H1 (cell line): ENCODE data around the gene PTBP3. TPM values are rescaled to one million over a fixed set of nuclear protein-coding genes. Genes with fewer than 3 reads are reported as not detected.
A peak's percentile ranks its signal among the peaks of the same experiment; 100 is the strongest.

Experiments
- CTCF ChIA-PET: fragments of 300-600 bp; sonication (Branson Sonifier 250); formaldehyde crosslinking; loops from one replicate; lab custom pipeline; 2021; ENCODE audit not compliant: partially characterized antibody; lab: Charles Lee
- POLR2A ChIA-PET: fragments of 300-600 bp; sonication (Branson Sonifier 250); formaldehyde crosslinking; loops from one replicate; lab custom pipeline; 2021; ENCODE audit warnings: inconsistent platforms; ENCODE audit not compliant: partially characterized antibody; lab: Charles Lee
- DNase-seq, 2 experiments: peaks; one replicate each; pipeline versions ENCODE4 v3.0.0 to v3.0.0-alpha.2; 2010 to 2022; ENCODE audit warnings: low spot score in 2 of 2, low read depth in 1 of 2, mixed read lengths in 1 of 2
- FAIRE-seq: peaks from 2 replicates; lab custom pipeline; 2011; peaks lifted over from hg19 to GRCh38; lab: Jason Lieb, UNC
- H2AFZ ChIP-seq: 2 replicates; pipeline ENCODE4 v1.8.1; 2012; ENCODE audit warnings: low read length, inconsistent platforms
- H2AK5ac ChIP-seq: 2 replicates; pipeline ENCODE4 v1.6.1; 2013; ENCODE audit warnings: low read depth, low read length
- H2BK120ac ChIP-seq: replicated peaks from 2 replicates; pipeline ENCODE3; 2013; ENCODE audit warnings: low read depth, low read length, inconsistent platforms
- H2BK12ac ChIP-seq: 2 replicates; pipeline ENCODE4 v1.6.1; 2013; ENCODE audit warnings: low read depth, low read length
- H2BK15ac ChIP-seq: 2 replicates; pipeline ENCODE4 v1.6.1; 2013; ENCODE audit warnings: low read length
- H2BK20ac ChIP-seq: 2 replicates; pipeline ENCODE4 v1.6.1; 2013; ENCODE audit warnings: low read length
- H2BK5ac ChIP-seq: 2 replicates; pipeline ENCODE4 v1.6.1; 2013; ENCODE audit warnings: low read depth, low read length
- H3K14ac ChIP-seq: 2 replicates; pipeline ENCODE4 v1.6.1; 2013; ENCODE audit warnings: inconsistent platforms; ENCODE audit not compliant: insufficient read length
- H3K18ac ChIP-seq: 2 replicates; pipeline ENCODE4 v1.6.1; 2013; ENCODE audit warnings: low read length; ENCODE audit errors: extremely low read depth
- H3K23ac ChIP-seq: 2 replicates; pipeline ENCODE4 v1.6.1; 2013; ENCODE audit warnings: inconsistent platforms; ENCODE audit not compliant: insufficient read length
- H3K23me2 ChIP-seq: 2 replicates; pipeline ENCODE4 v1.6.1; 2013; ENCODE audit warnings: low read depth, low read length
- H3K27ac ChIP-seq: 2 replicates; pipeline ENCODE4 v1.6.1; 2011; ENCODE audit warnings: low read depth, low read length, inconsistent platforms
- H3K27me3 ChIP-seq, 4 experiments: replicated peaks in 1 of 4; 1 replicate in 1 of 4; 2 replicates in 3 of 4; pipeline versions ENCODE4 v1.6.1 to v1.8.1; 2011 to 2013; ENCODE audit warnings: low read length in 3 of 4, mild to moderate bottlenecking in 3 of 4, inconsistent platforms in 2 of 4, mixed read lengths in 2 of 4, moderate library complexity in 1 of 4; ENCODE audit not compliant: control insufficient read depth in 3 of 4, insufficient read depth in 3 of 4; ENCODE audit errors: extremely low read depth in 1 of 4
- H3K36me3 ChIP-seq, 4 experiments: 2 replicates each; pipeline versions ENCODE4 v1.6.1 to v1.8.1; 2011 to 2013; ENCODE audit warnings: mild to moderate bottlenecking in 4 of 4, low read length in 3 of 4, moderate library complexity in 2 of 4, control low read depth in 1 of 4, inconsistent platforms in 1 of 4; ENCODE audit not compliant: insufficient read depth in 4 of 4, control insufficient read depth in 2 of 4
- H3K4ac ChIP-seq: replicated peaks from 2 replicates; pipeline ENCODE3; 2013; ENCODE audit warnings: low read length, low read depth, mixed read lengths, inconsistent platforms; ENCODE audit not compliant: insufficient read length
- H3K4me1 ChIP-seq, 4 experiments: replicated peaks in 1 of 4; 1 replicate in 1 of 4; 2 replicates in 3 of 4; pipeline versions ENCODE4 v1.6.1 to v1.8.1; 2011 to 2013; ENCODE audit warnings: low read length in 3 of 4, inconsistent platforms in 2 of 4, mixed read lengths in 1 of 4; ENCODE audit not compliant: insufficient read depth in 4 of 4, control insufficient read depth in 3 of 4
- H3K4me2 ChIP-seq, 2 experiments: 2 replicates each; pipeline versions ENCODE4 v1.6.1 to v1.8.1; 2011 to 2013; ENCODE audit warnings: low read depth in 2 of 2, low read length in 2 of 2, control low read depth in 1 of 2, inconsistent platforms in 1 of 2, mild to moderate bottlenecking in 1 of 2; ENCODE audit not compliant: insufficient read depth in 1 of 2
- H3K4me3 ChIP-seq, 4 experiments: fragments of 200-600, 300-600 bp in 1 of 4; sonication (generic), shearing (Covaris generic), sonication (Bioruptor Twin) in 1 of 4; 2 replicates each; pipeline versions ENCODE4 v1.5.1 to v1.8.1; 2011 to 2016; ENCODE audit warnings: low read length in 4 of 4, low read depth in 3 of 4, control low read depth in 2 of 4, inconsistent platforms in 2 of 4, mild to moderate bottlenecking in 2 of 4, mixed read lengths in 1 of 4, moderate library complexity in 1 of 4; ENCODE audit not compliant: insufficient read depth in 2 of 4; ENCODE audit errors: extremely low read depth in 1 of 4
- H3K56ac ChIP-seq: replicated peaks from 2 replicates; pipeline ENCODE3; 2013; ENCODE audit warnings: low read depth, mild to moderate bottlenecking, mixed read lengths, low read length, inconsistent platforms; ENCODE audit not compliant: insufficient read length
- H3K79me1 ChIP-seq: 2 replicates; pipeline ENCODE4 v1.6.1; 2013; ENCODE audit warnings: low read depth, low read length, control low read depth
- H3K79me2 ChIP-seq, 2 experiments: 2 replicates each; pipeline versions ENCODE4 v1.6.1 to v1.8.1; 2012 to 2013; ENCODE audit warnings: low read length in 2 of 2, mild to moderate bottlenecking in 2 of 2, inconsistent platforms in 1 of 2; ENCODE audit not compliant: insufficient read depth in 2 of 2, control insufficient read depth in 1 of 2
- H3K9ac ChIP-seq, 4 experiments: replicated peaks in 1 of 4; 1 replicate in 1 of 4; 2 replicates in 3 of 4; pipeline versions ENCODE4 v1.6.1 to v1.8.1; 2011 to 2013; ENCODE audit warnings: low read depth in 3 of 4, low read length in 3 of 4, control low read depth in 2 of 4, mild to moderate bottlenecking in 2 of 4, moderate library complexity in 2 of 4, inconsistent platforms in 1 of 4; ENCODE audit errors: extremely low read depth in 1 of 4
- H3K9me3 ChIP-seq, 2 experiments: 2 replicates each; pipeline versions ENCODE4 v1.6.1 to v1.8.1; 2012 to 2013; ENCODE audit warnings: mild to moderate bottlenecking in 2 of 2, moderate library complexity in 2 of 2, control low read depth in 1 of 2, inconsistent platforms in 1 of 2, low read depth in 1 of 2, low read length in 1 of 2, mixed read lengths in 1 of 2; ENCODE audit not compliant: insufficient read depth in 2 of 2
- H4K20me1 ChIP-seq, 2 experiments: replicated peaks in 1 of 2; 2 replicates each; pipeline versions ENCODE3 to v1.8.1; 2011 to 2013; ENCODE audit warnings: inconsistent platforms in 2 of 2, low read length in 2 of 2, mild to moderate bottlenecking in 1 of 2; ENCODE audit not compliant: insufficient read depth in 2 of 2, control insufficient read depth in 1 of 2
- H4K5ac ChIP-seq: 2 replicates; pipeline ENCODE4 v1.6.1; 2013; ENCODE audit warnings: low read length, low read depth, mixed read lengths, inconsistent platforms; ENCODE audit not compliant: insufficient read length
- H4K8ac ChIP-seq: 2 replicates; pipeline ENCODE4 v1.8.0; 2013; ENCODE audit warnings: mild to moderate bottlenecking, moderate library complexity, low read length, inconsistent platforms; ENCODE audit not compliant: insufficient read depth; ENCODE audit errors: extremely low read depth
- H4K91ac ChIP-seq: replicated peaks from 2 replicates; pipeline ENCODE3; 2013; ENCODE audit warnings: low read length, mixed read lengths, inconsistent platforms; ENCODE audit not compliant: insufficient read length
- CHD1 ChIP-seq: IDR thresholded peaks from 2 replicates; pipeline ENCODE4 v1.6.1; 2012; ENCODE audit warnings: low read depth, low read length, improper control_type of control experiment
- CHD2 ChIP-seq: IDR thresholded peaks from 2 replicates; pipeline ENCODE4 v1.6.1; 2012; ENCODE audit warnings: low read length, improper control_type of control experiment
- EGR1 ChIP-seq: IDR thresholded peaks from 2 replicates; pipeline ENCODE4 v1.6.1; 2011; ENCODE audit warnings: low read depth, low read length, borderline replicate concordance
- NRF1 ChIP-seq: IDR thresholded peaks from 2 replicates; pipeline ENCODE4 v1.6.1; 2011; ENCODE audit warnings: mild to moderate bottlenecking, low read depth, low read length, improper control_type of control experiment
- POU5F1 ChIP-seq: IDR thresholded peaks from 2 replicates; pipeline ENCODE4 v1.6.1; 2011; ENCODE audit warnings: low read depth, mild to moderate bottlenecking, low read length, moderate library complexity
- SIN3A ChIP-seq, 2 experiments: IDR thresholded peaks in 1 of 2; conservative IDR thresholded peaks in 1 of 2; 2 replicates each; pipeline ENCODE4 v1.6.1; 2011 to 2012; ENCODE audit warnings: low read length in 2 of 2, improper control_type of control experiment in 1 of 2, low read depth in 1 of 2, mild to moderate bottlenecking in 1 of 2
- TAF1 ChIP-seq: IDR thresholded peaks from 2 replicates; pipeline ENCODE4 v1.6.1; 2011; ENCODE audit warnings: mild to moderate bottlenecking, low read depth, low read length
- TBP ChIP-seq: IDR thresholded peaks from 2 replicates; pipeline ENCODE4 v1.6.1; 2011; ENCODE audit warnings: low read depth, low read length, improper control_type of control experiment
- ZNF274 ChIP-seq: IDR thresholded peaks from 2 replicates; pipeline ENCODE4 v1.7.0; 2012; ENCODE audit warnings: low read length, borderline replicate concordance; ENCODE audit errors: extremely low read depth
- WGBS, 2 experiments: shearing (Covaris generic) in 1 of 2; methylation state at CpG; one replicate each; pipeline versions ENCODE4 v1.1.6 to v1.1.7; 2013 to 2015; ENCODE audit warnings: low lambda C conversion rate in 2 of 2, mixed read lengths in 2 of 2, inconsistent platforms in 1 of 2, low coverage in 1 of 2, missing lambda C conversion rate in 1 of 2; ENCODE audit not compliant: insufficient replicate concordance in 2 of 2, insufficient coverage in 1 of 2, insufficient read length in 1 of 2; ENCODE audit errors: extremely low coverage in 1 of 2, missing lambda C conversion rate in 1 of 2; 5-methylcytosine and 5-hydroxymethylcytosine counted together
- polyA plus RNA-seq, 7 experiments: library from polyadenylated mRNA; depleted of rRNA in 3 of 7; stranded (reverse) in 5 of 7; unstranded in 2 of 7; fragments of >200 nt in 5 of 7; fragments of 200-250 nt in 2 of 7; gene quantifications; 1 replicate in 5 of 7; 2 replicates in 1 of 7; 4 replicates in 1 of 7; pipeline versions ENCODE4 v1.2.1 to v1.2.3, GENCODE V29; 2011 to 2013; ENCODE audit warnings: missing spikeins in 2 of 7, mixed read lengths in 2 of 7
- total RNA-seq: library from RNA; stranded (reverse); fragmentation: NEBNext Ultra II Directional; extraction: Animal tissue kit (Norgen Biotek cat#: 25700); gene quantifications from 2 replicates; pipeline ENCODE4 v1.2.1, GENCODE V29; 2021
- TF ChIP-seq, protein P1 (sequence below): IDR thresholded peaks from 2 replicates; pipeline ENCODE4 v1.6.1; 2011; ENCODE audit warnings: low read length, improper control_type of control experiment
- TF ChIP-seq, protein P2 (sequence below): IDR thresholded peaks from 2 replicates; pipeline ENCODE4 v1.6.1; 2011; ENCODE audit warnings: low read depth, mild to moderate bottlenecking, low read length; ENCODE audit not compliant: insufficient read depth

PTBP3 gene
- total and polyA plus RNA-seq, 2 of the 8 experiments (the other 6 are each of a cell fraction or from before 2014, with no cell fraction given): 51.0 to 124 TPM

DNA sequence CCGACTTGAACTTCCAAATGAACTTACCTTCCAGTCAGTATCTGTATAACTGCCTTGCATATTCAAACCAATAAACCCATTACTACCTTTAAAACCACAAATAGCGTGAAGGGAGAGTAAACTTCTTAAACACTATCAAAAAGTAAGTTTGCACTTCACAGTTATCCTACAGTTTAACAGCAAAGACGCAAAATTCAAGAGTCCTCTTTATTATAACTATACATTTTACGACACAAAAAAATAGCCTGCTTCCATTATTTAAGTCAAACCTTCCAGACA lies 1.8 kb downstream of the PTBP3 start:
- Histone ChIP-seq H2BK15ac (no peak overlapping the region), H3K4me1 (peaks cover 0 to 6% (median 0%) of the 10 kb centered on the region in 4 experiments; a peak in 3 of 7 replicates), H2BK12ac (no peak overlapping the region), H3K4ac (no peak overlapping the region), H3K23me2 (peaks cover 2% of the 10 kb centered on the region; the same call in 1 of the 2 replicates), H4K5ac (no peak overlapping the region), H3K79me2 (peaks cover 14 to 59% of the 10 kb centered on the region in 2 experiments), H2BK20ac (no peak overlapping the region), H3K14ac (no peak overlapping the region), H3K56ac (no peak overlapping the region), H3K27me3 (no peaks in the 10 kb centered on the region), H4K91ac (no peak overlapping the region), H4K20me1 (peaks cover 0 to 4% of the 10 kb centered on the region in 2 experiments), H3K9ac (no peak overlapping the region; a peak in 2 of 7 replicates), H2BK120ac (no peak overlapping the region), H4K8ac (no peak overlapping the region), H3K18ac (no peak overlapping the region), H2AFZ (no peak overlapping the region), H2BK5ac (no peak overlapping the region), H3K27ac (no peak overlapping the region), H3K36me3 (no peaks in the 10 kb centered on the region), H3K4me3 (peak overlapping the region; percentile 79 to 94 (median 84); a peak in 7 of 8 replicates), H3K23ac (no peak overlapping the region), H3K9me3 (no peaks in the 10 kb centered on the region), H2AK5ac (no peak overlapping the region), H3K79me1 (peaks cover 2% of the 10 kb centered on the region; the same call in 1 of the 2 replicates), H3K4me2 (peak overlapping the region; percentile 62)
- no peak for DNase-seq
- ChIA-PET CTCF (interaction anchor here (0.9 to 1.8 kb wide), 8 partner anchors 9 to 253 kb away, joined by 3 to 7 read pairs (median 4); no protein-coding TSS in a partner anchor), POLR2A (interaction anchor here (0.6 kb wide), 1 partner anchor 20 kb away, joined by 3 read pairs; no protein-coding TSS in a partner anchor)
- no peak for FAIRE-seq
- 69% methylated on average over 4 of the region's 4 CpGs; no CpG with 5 or more reads in 1 of the 2 experiments for WGBS, 2 experiments
- TF ChIP-seq CHD2: no peak
- no peak for TF ChIP-seq TAF1
- TF ChIP-seq NRF1: no peak
- no peak for TF ChIP-seq POU5F1
- no peak for TF ChIP-seq SIN3A (conservative IDR thresholded peaks at IDR 0.05 in 1 of 2, IDR thresholded peaks at IDR 0.05 in 1 of 2; ENCODE audit: low read depth in 1 of 2, low read length in 2 of 2)
- TF ChIP-seq CHD1: no peak
- TF ChIP-seq TBP: no peak
- TF ChIP-seq, protein P1, sequence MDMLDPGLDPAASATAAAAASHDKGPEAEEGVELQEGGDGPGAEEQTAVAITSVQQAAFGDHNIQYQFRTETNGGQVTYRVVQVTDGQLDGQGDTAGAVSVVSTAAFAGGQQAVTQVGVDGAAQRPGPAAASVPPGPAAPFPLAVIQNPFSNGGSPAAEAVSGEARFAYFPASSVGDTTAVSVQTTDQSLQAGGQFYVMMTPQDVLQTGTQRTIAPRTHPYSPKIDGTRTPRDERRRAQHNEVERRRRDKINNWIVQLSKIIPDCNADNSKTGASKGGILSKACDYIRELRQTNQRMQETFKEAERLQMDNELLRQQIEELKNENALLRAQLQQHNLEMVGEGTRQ: no peak
- TF ChIP-seq ZNF274: no peak
- TF ChIP-seq EGR1: no peak
- TF ChIP-seq, protein P2, sequence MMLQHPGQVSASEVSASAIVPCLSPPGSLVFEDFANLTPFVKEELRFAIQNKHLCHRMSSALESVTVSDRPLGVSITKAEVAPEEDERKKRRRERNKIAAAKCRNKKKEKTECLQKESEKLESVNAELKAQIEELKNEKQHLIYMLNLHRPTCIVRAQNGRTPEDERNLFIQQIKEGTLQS: no peak
